ENCODE measurements around the gene WRAP73.

- TF ChIP-seq EZH2 (IDR thresholded peaks at IDR 0.05; ENCODE audit: insufficient read depth, low read length) (no peak), CTCF (IDR thresholded peaks at IDR 0.05; ENCODE audit: insufficient read depth, low read depth, low read length) (no peak)
Observed at GRCh38 chr1:3599816-3600215, 50.1 kb downstream of the WRAP73 start.
